Measurements from ENCODE around the gene DYSF.

DYSF gene

GRCh38 chr2:71619230-71619741 lies 165.9 kb downstream of the DYSF start:
- CTCF ChIA-PET: interaction anchor here (1.4 to 1.5 kb wide), 2 partner anchors 9 to 179 kb away, joined by 3 to 6 read pairs; no protein-coding TSS in a partner anchor
- POLR2A ChIA-PET: no interaction called here
- DNase-seq (ENCODE audit: low read depth, low spot score): no peak
- no peak overlapping the region for H3K4me3 ChIP-seq (ENCODE audit: low read depth, low read length)
- TF ChIP-seq, protein P1, sequence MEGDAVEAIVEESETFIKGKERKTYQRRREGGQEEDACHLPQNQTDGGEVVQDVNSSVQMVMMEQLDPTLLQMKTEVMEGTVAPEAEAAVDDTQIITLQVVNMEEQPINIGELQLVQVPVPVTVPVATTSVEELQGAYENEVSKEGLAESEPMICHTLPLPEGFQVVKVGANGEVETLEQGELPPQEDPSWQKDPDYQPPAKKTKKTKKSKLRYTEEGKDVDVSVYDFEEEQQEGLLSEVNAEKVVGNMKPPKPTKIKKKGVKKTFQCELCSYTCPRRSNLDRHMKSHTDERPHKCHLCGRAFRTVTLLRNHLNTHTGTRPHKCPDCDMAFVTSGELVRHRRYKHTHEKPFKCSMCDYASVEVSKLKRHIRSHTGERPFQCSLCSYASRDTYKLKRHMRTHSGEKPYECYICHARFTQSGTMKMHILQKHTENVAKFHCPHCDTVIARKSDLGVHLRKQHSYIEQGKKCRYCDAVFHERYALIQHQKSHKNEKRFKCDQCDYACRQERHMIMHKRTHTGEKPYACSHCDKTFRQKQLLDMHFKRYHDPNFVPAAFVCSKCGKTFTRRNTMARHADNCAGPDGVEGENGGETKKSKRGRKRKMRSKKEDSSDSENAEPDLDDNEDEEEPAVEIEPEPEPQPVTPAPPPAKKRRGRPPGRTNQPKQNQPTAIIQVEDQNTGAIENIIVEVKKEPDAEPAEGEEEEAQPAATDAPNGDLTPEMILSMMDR (IDR thresholded peaks at IDR 0.05; ENCODE audit: insufficient read depth, low read length, missing control alignments): no peak

GRCh38 chr2:71620116-71620515 lies 166.8 kb downstream of the DYSF start:
- TF ChIP-seq, protein P1 (IDR thresholded peaks at IDR 0.05; ENCODE audit: insufficient read depth, low read length, missing control alignments): no peak
- CTCF ChIA-PET: interaction anchor here (0.7 to 1.5 kb wide), 2 partner anchors 10 to 531 kb away, joined by 3 to 6 read pairs; no protein-coding TSS in a partner anchor
- no peak for DNase-seq (ENCODE audit: low read depth, low spot score)
- no peak overlapping the region for H3K4me3 ChIP-seq (ENCODE audit: low read depth, low read length)
- POLR2A ChIA-PET: no interaction called here

DNA sequence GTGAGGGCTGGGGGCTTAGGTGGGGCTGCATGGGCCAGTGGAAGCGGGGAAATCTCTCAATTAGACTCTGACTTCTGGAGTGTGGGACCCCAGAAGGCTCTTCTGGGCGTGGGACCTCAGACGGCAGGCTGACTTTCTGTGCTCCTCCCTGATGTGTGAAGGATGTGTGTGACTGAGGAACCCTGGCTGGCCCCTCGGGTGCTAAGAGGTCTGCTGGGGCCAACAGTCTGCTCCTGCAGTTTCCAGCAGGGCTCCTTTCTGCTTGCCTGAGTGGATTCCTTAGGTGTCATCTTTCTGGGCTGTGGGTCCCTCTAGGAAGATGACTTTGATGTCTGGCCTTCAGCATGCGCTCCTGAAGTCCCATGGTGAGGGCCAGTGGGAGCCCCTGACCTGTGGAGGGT lies 167.5 kb downstream of the DYSF start:
- POLR2A ChIA-PET: no interaction called here
- TF ChIP-seq, protein P1 (IDR thresholded peaks at IDR 0.05; ENCODE audit: insufficient read depth, low read length, missing control alignments): no peak
- no peak for DNase-seq (ENCODE audit: low read depth, low spot score)
- no peak overlapping the region for H3K4me3 ChIP-seq (ENCODE audit: low read depth, low read length)
- CTCF ChIA-PET: no interaction called here

DNA sequence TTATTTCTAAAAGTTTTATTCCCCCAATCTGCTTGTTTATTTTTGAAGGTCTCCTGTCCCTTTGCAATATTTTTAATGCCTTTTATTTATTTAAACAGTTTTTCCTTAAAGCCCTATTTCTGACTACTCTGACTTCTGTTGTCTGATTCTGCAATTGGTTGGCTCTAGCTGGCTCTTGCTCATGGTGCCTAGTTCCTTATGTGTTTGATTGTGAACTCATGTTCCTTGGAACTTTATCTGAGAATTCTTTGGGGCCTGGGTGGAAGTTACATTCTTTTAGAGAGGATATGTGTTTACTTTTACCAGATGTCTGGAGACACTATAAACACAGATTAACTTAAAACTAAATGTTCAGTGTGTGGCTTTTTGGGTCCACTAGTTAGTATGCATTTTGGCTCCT lies 175.9 kb downstream of the DYSF start:
- no peak for DNase-seq (ENCODE audit: low read depth, low spot score)
- no peak overlapping the region for H3K4me3 ChIP-seq (ENCODE audit: low read depth, low read length)
- ChIA-PET CTCF (interaction anchor here (0.9 to 2.3 kb wide), 2 partner anchors 167 to 521 kb away, joined by 3 to 9 read pairs; no protein-coding TSS in a partner anchor), POLR2A (no interaction called here)
- TF ChIP-seq, protein P1 (IDR thresholded peaks at IDR 0.05; ENCODE audit: insufficient read depth, low read length, missing control alignments): no peak

DNA sequence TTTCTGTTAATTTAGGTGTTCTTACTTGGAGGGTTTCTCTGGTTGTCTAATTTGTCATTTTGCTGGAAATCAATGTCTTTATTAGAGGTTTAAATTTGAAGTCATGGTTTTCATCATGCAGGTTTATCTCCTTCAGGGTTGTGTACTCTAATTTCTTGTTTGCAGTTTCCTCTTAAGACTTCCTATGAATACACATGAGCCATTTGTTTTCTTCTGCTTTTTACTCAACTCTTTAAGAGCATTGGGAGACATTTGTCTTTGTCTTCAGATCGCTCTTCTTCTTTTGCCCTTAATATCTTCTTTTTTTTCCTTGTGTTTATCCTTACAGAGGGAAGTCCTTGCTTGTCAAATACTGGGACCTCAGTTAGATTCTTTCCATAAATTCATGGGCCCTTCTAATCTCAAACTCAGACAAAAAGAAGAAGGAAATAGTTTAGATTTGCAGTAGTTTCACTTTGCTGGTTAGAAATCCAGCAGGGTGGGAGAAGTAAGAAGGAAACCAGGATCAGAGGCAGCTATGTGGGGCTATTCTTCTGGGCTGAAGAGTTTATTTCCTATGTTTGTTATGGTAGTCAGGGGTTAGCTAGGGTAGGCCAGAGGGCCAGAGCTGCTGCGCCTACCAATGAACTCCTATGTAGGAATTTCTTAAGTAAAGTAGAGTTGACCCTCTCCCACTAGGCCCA lies 176.6 kb downstream of the DYSF start:
- no peak for DNase-seq (ENCODE audit: low read depth, low spot score)
- ChIA-PET POLR2A (no interaction called here), CTCF (interaction anchor here (0.9 to 2.3 kb wide), 4 partner anchors 20 to 520 kb away, joined by 3 to 9 read pairs (median 4); no protein-coding TSS in a partner anchor)
- TF ChIP-seq, protein P1 (IDR thresholded peaks at IDR 0.05; ENCODE audit: insufficient read depth, low read length, missing control alignments): no peak
- H3K4me3 ChIP-seq (ENCODE audit: low read depth, low read length): no peak overlapping the region

Measured in AG04449 (cell line).